Natural killer cell treated with Interleukin-12 subunit alpha and Interleukin-12 subunit beta and Interleukin-15 and Interleukin-18, amount 100 ng/mL, for 72 hours (primary cell): Measurements from ENCODE around the gene PDGFD. TPM values are rescaled to one million over a fixed set of nuclear protein-coding genes. Genes with fewer than 3 reads are reported as not detected.
A peak's percentile ranks its signal among the peaks of the same experiment; 100 is the strongest.

Experiments
- ATAC-seq, 2 donors: fragments of 150-1000 bp; cut with Tn5 transposase in 1 of 2; sonication (Bioruptor Pico), chemical (Tn5 transposase) in 1 of 2; 2 replicates each; pipeline ENCODE4 v1.10.0; 2021
- DNase-seq: peaks from one replicate; pipeline ENCODE4 v3.0.0; 2022; ENCODE audit warnings: low spot score
- H3K27ac Mint-ChIP-seq, 2 donors: 1 replicate in 1 of 2; 2 replicates in 1 of 2; pipeline ENCODE4 v1.8.0; 2022; ENCODE audit warnings: mixed read lengths in 2 of 2, mild to moderate bottlenecking in 1 of 2, moderate library complexity in 1 of 2
- H3K27me3 Mint-ChIP-seq, 2 donors: 1 replicate in 1 of 2; 2 replicates in 1 of 2; pipeline ENCODE4 v1.8.0; 2022; ENCODE audit warnings: mixed read lengths in 2 of 2
- H3K36me3 Mint-ChIP-seq: one replicate; pipeline ENCODE4 v1.8.0; 2022; ENCODE audit warnings: mixed read lengths
- H3K4me1 Mint-ChIP-seq, 2 donors: 1 replicate in 1 of 2; 2 replicates in 1 of 2; pipeline ENCODE4 v1.8.0; 2022; ENCODE audit warnings: low read depth in 2 of 2, mixed read lengths in 2 of 2, mild to moderate bottlenecking in 1 of 2
- H3K4me3 Mint-ChIP-seq: one replicate; pipeline ENCODE4 v1.8.0; 2022; ENCODE audit warnings: mixed read lengths
- H3K9me3 Mint-ChIP-seq: 2 replicates; pipeline ENCODE4 v1.8.0; 2022; ENCODE audit warnings: mixed read lengths
- total RNA-seq, 2 donors: library from RNA; stranded (reverse); gene quantifications; one replicate each; pipeline ENCODE4 v1.2.3, GENCODE V29; 2022

PDGFD gene
- total RNA-seq, 2 donors from 2014 or later = 1.7 to 4.5 TPM

DNA sequence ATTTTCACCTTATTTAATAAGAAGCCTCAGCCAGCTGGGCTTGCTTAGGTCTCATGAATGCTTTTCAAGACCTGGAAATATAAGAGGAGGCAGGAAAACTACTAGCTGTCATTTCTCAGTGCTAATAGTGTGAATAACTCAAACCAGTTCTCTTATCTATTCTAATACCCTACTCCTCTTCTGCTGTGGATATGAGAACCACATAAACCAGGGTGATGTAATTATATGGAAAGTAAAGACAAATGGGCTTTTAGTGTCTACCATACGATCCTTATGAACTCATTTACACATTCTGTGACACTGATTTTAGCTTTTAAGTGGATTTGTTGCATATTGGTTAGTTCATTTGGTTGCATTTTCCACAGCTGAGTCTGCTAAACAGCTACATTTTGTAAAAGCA, 8.6 kb downstream of the PDGFD start:
- Mint-ChIP-seq H3K4me3 (no peak overlapping the region), H3K27ac (peak overlapping the region in 1 of 2 donors; percentile 62), H3K4me1 (peaks cover 53 to 62% of the 10 kb centered on the region in 2 donors), H3K27me3 (no peaks in the 10 kb centered on the region), H3K36me3 (no peaks in the 10 kb centered on the region), H3K9me3 (no peaks in the 10 kb centered on the region)
- ATAC-seq (no peak), DNase-seq (no peak)

DNA sequence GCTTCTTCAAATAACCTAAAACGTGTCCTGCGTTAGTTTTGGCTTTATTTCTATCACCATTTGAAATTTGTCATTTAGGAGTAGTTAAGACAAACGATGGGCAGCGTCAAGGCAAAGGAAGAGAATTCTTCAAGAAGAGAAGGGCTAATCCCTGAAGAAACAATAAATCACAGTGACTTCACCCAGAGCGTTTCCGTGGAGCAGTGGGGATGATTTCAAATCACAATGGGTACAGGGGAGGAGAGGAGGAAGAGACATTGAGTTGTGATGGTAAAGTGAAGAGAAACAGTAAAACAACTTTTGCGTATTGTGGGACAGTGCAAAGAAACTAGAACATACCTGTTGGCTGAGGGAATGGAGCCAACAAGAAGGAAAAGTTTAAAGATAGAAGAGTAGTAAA, 9.7 kb downstream of the PDGFD start:
- H3K4me3 Mint-ChIP-seq = no peak overlapping the region
- peaks cover 47 to 54% of the 10 kb centered on the region in 2 donors for H3K4me1 Mint-ChIP-seq
- no peaks in the 10 kb centered on the region for H3K36me3 Mint-ChIP-seq
- H3K27ac Mint-ChIP-seq = peak overlapping the region in 1 of 2 donors; percentile 83
- DNase-seq (no peak), ATAC-seq (no peak)
- H3K9me3 Mint-ChIP-seq = no peaks in the 10 kb centered on the region
- no peaks in the 10 kb centered on the region for H3K27me3 Mint-ChIP-seq

DNA sequence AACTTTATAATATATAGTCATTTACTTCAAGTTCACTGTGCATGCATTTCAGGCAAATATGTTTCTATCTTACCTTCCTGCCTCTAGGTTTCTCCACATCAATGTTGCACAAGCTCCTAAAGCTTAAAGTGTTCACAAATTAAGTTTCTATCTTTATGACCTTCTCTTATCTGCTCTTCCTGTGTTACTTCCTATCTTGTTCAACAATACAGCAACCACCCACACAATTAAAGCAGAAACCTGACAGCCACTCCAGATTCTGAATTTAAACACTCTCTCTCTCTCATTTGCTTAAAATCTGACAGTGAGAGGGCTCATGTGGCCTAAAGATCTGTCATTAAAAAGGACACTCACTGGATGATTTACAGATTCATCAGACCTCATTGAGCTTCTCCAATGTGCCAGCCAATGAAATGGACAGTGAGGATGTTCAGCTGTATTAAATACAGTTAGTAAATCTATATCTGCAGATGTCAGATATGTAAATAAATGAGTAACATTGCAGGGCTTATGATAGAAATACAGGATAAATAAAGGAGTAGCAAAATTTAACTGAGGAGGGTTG, 10.9 kb downstream of the PDGFD start:
- Mint-ChIP-seq H3K9me3 (no peaks in the 10 kb centered on the region), H3K36me3 (no peaks in the 10 kb centered on the region), H3K4me3 (peak overlapping the region; percentile 67), H3K27me3 (no peaks in the 10 kb centered on the region), H3K27ac (peak overlapping the region; percentile 52 to 83), H3K4me1 (peaks cover 44 to 49% of the 10 kb centered on the region in 2 donors)
- peak; percentile 75 to 87 for ATAC-seq
- no peak for DNase-seq

DNA sequence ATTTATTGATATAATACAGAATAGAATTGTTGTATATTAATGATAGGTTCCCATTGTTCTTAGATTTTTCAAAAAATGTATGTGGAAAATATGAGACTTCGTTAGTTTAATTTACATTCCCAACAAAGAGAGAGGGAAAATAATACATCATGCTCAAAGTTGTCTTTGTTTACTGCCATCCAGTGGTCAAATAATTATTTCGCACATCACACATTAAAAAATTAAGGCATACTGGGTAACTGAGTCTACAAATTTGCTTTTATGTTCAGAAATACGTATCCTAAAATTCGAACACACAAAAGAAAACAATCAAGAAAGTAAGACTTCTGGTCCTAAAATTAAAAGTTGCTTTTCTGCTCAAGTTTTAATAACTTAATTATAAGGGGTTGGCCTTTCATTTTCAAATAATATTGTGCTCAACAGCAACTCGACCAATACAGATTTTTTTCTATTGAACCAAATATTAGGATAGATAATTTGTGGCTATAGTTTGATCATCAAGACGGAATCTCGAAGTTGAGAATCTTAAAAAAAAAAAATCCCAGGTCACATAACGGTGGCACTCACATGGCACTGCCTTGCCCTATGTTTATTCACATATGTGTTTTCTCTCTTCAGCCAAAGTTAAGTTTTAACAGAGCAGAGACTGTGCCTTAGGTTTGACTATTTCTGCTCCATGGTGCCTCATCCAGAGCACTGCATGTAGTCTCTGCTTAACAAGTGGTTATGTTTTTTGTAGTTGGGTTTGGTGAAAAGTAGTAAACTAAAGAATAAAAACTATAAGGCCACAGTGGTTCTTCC, 12.3 kb downstream of the PDGFD start:
- H3K36me3 Mint-ChIP-seq = no peaks in the 10 kb centered on the region
- H3K4me3 Mint-ChIP-seq = no peak overlapping the region
- H3K27ac Mint-ChIP-seq = peak overlapping the region in 1 of 2 donors; percentile 83
- ATAC-seq = no peak
- no peaks in the 10 kb centered on the region for H3K27me3 Mint-ChIP-seq
- H3K9me3 Mint-ChIP-seq = no peaks in the 10 kb centered on the region
- DNase-seq = no peak
- peaks cover 39 to 44% of the 10 kb centered on the region in 2 donors for H3K4me1 Mint-ChIP-seq

DNA sequence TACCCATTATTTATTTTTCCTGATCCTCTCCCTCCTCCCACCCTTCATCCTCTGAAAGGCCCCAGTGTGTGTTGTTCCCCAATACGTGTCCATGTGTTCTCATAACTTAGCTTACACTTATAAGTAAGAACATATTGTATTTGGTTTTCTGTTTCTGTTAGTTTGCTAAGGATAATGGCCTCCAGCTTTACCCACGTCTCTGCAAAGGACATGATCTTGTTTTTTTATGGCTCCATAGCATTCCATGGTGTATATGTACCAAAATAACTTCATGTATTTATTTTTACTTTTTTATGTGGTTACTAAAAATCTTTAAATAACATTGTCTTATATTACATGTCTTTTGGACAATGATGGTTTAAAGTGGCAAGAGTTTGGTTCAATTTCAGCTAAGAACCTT, 15.2 kb downstream of the PDGFD start:
- no peak overlapping the region for H3K27ac Mint-ChIP-seq
- no peak for DNase-seq

DNA sequence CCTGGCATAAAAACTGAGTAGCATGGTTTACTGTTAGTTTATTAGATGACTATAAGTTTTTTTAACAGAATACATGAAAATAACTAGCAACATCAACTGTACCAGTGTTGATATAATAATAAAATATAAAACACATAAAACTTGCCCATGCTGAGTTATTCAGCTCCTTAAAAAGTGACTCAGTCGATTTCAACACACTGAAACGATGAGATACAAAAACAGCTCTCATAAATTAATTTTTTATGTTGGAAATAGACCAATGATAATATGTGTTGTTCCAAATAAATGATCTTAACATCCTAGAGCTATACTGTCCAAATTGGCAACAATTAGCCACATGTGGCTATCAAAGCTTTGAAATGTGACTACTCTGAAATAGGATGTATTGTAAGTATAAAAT, 15.9 kb downstream of the PDGFD start:
- Mint-ChIP-seq H3K9me3 (no peaks in the 10 kb centered on the region), H3K4me3 (no peak overlapping the region), H3K27ac (no peak overlapping the region), H3K4me1 (peaks cover 16 to 24% of the 10 kb centered on the region in 2 donors), H3K36me3 (no peaks in the 10 kb centered on the region), H3K27me3 (no peaks in the 10 kb centered on the region)
- DNase-seq (no peak), ATAC-seq (no peak)

More for the DNA sequence above, 15.2 kb downstream of the PDGFD start:
- ATAC-seq = no peak
- H3K9me3 Mint-ChIP-seq = no peaks in the 10 kb centered on the region
- no peak overlapping the region for H3K4me3 Mint-ChIP-seq
- H3K36me3 Mint-ChIP-seq = no peaks in the 10 kb centered on the region
- H3K4me1 Mint-ChIP-seq = peaks cover 22 to 30% of the 10 kb centered on the region in 2 donors
- no peaks in the 10 kb centered on the region for H3K27me3 Mint-ChIP-seq

DNA sequence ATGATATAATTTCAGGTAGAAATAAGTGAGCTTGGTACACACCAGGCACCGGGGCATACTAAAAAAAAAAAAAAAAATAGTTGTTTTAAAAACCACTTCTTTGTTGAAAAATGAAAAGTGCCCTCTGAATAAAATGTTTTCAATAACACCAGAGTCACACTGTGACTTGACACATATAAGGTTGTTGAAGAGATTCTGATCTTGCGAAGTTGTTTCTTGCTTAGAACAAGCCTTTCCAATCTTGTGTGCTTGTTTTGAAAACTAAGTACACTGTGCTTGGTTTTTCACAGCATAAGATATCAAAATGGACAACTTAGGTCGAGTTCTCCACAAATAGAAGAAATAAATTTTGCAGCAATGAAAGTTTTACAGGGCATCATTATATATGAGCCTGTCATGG, 17.0 kb downstream of the PDGFD start:
- Mint-ChIP-seq H3K27ac (peak overlapping the region in 1 of 2 donors; percentile 68), H3K4me1 (peaks cover 6 to 18% of the 10 kb centered on the region in 2 donors), H3K9me3 (no peaks in the 10 kb centered on the region), H3K27me3 (no peaks in the 10 kb centered on the region), H3K4me3 (no peak overlapping the region), H3K36me3 (no peaks in the 10 kb centered on the region)
- ATAC-seq (no peak), DNase-seq (no peak)

DNA sequence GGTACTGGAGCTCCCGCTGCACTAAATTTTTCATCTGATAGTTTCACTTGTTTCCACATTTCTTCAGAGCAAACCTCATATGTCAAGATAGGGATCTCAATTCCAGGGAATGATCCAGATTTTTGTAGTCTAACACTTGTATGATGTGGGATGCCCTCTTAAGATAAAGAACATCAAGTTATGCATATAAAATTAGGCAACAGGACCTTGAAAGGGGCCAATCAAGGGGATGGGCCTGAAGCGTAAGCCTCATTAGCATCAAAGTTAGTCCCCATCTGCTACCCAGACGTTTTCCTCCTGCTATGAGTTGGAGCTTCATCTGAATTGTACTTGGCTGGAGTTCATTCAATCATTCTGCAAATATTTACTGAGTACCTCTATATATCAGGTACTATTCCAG, 17.5 kb downstream of the PDGFD start:
- ATAC-seq (no peak), DNase-seq (no peak)
- H3K27me3 Mint-ChIP-seq = no peaks in the 10 kb centered on the region
- H3K36me3 Mint-ChIP-seq = no peaks in the 10 kb centered on the region
- H3K9me3 Mint-ChIP-seq = no peaks in the 10 kb centered on the region
- H3K4me1 Mint-ChIP-seq = peaks cover 6 to 16% of the 10 kb centered on the region in 2 donors
- no peak overlapping the region for H3K4me3 Mint-ChIP-seq
- peak overlapping the region in 1 of 2 donors; percentile 68 for H3K27ac Mint-ChIP-seq

DNA sequence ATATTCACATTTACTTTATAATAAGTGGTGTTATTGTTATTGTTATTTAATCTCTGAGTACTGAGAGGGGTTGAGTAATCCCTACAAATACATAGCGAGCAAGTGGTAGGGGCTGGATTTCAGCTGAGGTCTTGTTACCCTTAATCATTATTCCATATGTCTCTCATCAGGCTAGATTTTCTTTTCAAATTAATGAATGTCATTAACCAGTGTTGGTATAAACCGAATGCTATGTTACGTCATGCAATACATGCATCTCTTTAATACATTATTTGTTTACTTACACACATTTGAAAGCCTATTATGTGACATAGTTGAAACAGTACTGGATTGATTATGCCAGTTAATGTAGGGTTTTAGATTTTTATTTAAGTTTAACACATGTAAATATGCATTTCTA, 18.9 kb downstream of the PDGFD start:
- Mint-ChIP-seq H3K27me3 (no peaks in the 10 kb centered on the region), H3K4me3 (no peak overlapping the region), H3K36me3 (no peaks in the 10 kb centered on the region), H3K4me1 (peaks cover 7 to 21% of the 10 kb centered on the region in 2 donors), H3K27ac (no peak overlapping the region), H3K9me3 (no peaks in the 10 kb centered on the region)
- DNase-seq (no peak), ATAC-seq (no peak)

DNA sequence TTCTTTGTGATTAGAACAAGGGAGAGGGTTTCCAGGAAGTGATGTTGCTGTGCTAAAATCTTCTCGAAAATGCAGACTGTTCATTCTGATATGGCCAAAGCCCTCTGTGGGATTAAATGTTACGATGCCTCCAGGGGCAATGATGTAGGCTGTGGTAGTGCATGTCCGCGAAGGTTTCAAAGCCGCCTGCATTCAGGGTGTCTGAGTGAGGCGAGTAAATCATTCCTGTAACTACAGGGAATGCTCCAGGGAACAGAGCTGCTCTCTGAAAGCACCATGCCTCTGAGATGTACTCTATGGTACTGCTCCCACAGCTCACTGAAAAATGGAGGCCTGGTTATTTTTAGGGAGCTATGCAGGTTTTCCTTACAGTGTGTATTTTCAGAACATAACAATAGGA, 21.2 kb downstream of the PDGFD start:
- ATAC-seq = no peak
- DNase-seq = no peak
- no peak overlapping the region for H3K27ac Mint-ChIP-seq
- peaks cover 7 to 25% of the 10 kb centered on the region in 2 donors for H3K4me1 Mint-ChIP-seq
- no peaks in the 10 kb centered on the region for H3K9me3 Mint-ChIP-seq
- H3K27me3 Mint-ChIP-seq = no peaks in the 10 kb centered on the region
- no peak overlapping the region for H3K4me3 Mint-ChIP-seq
- H3K36me3 Mint-ChIP-seq = no peaks in the 10 kb centered on the region

DNA sequence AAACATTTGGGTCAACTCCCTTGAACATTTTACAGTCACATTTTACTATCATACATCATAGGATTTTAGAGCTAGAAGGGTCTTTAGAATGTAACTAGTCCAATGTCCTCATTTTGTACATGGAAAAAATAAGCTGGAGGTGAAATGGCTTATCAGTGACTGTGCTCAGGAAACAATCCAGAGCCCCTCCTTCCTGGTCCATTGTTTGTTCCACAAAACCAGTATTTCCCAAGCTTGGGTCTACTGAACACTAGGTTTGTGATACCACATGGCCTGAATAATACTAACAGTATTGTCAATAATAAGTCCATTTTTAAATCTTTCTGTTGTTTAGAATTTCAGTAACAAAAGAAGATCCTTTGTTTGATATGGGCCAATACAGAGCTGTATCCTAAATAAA, 27.1 kb downstream of the PDGFD start:
- Mint-ChIP-seq H3K27me3 (no peaks in the 10 kb centered on the region), H3K4me1 (peaks cover 16 to 30% of the 10 kb centered on the region in 2 donors), H3K9me3 (no peaks in the 10 kb centered on the region), H3K36me3 (no peaks in the 10 kb centered on the region), H3K27ac (no peak overlapping the region), H3K4me3 (no peak overlapping the region)
- ATAC-seq = no peak
- no peak for DNase-seq

DNA sequence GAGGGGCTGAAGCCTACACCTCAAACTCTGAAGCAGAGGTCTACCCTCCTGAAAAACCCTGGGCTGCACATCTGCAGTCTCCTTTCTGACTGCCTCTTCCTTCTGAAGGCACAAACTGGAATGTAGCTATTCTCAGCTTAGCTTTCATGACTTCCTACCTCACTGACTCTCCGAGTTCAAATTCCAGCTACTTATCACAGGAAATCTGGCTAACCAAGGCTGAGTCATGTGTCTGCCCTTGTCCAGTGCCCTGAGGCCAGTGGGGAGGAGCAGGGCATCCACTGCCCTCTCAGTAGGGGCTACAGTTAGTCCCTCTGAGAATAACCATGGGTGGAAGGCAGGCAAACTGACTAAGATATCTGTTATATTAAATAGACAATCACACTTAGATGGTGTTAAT, 29.2 kb downstream of the PDGFD start:
- no peak overlapping the region for H3K4me3 Mint-ChIP-seq

DNA sequence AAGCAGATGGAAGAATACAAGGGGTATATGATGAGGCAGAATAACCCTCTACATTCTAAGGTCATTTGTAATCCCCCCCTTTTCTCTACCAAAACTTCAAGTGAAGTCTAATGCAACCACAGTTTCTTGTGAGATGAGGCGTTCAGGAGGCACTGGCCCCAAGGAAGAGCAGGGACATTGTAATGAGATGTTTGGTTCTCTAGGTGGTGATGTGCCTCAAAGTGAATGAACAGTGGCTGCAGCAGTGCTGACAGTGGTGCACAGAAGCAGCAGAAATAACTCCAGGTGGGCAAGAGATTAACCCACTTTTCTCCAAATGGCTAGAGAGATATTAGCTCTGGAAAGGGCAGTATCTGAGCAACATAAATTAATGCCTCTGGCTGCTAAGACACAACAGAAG, 33.8 kb downstream of the PDGFD start:
- ATAC-seq (peak in 1 of 2 donors; percentile 54), DNase-seq (no peak)
- Mint-ChIP-seq H3K27ac (no peak overlapping the region), H3K9me3 (no peaks in the 10 kb centered on the region), H3K4me1 (peaks cover 30 to 38% of the 10 kb centered on the region in 2 donors), H3K27me3 (no peaks in the 10 kb centered on the region), H3K4me3 (no peak overlapping the region), H3K36me3 (no peaks in the 10 kb centered on the region)

More for the DNA sequence above, 29.2 kb downstream of the PDGFD start:
- Mint-ChIP-seq H3K4me1 (peaks cover 13 to 25% of the 10 kb centered on the region in 2 donors), H3K36me3 (no peaks in the 10 kb centered on the region), H3K27me3 (no peaks in the 10 kb centered on the region), H3K9me3 (no peaks in the 10 kb centered on the region), H3K27ac (peak overlapping the region in 1 of 2 donors; percentile 1)
- ATAC-seq (peak in 1 of 2 donors; percentile 55), DNase-seq (no peak)

DNA sequence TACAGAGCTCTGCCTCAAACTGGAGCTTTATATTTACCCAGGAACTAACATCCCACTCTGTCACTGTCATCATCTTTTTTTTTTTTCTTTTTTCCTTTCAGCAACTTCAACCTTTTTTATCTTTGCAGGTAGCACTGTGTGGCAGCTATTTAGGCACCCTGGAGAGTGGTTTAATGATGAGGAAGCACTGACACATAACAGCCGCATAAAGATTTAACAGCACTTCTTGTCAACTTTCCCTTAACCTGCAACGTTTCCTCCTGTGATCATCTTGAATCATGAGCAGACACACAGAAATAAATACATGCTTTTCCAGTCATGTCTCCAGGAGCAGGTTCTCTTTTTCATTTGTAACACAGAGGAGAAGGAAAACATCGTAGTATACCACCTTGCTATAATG, 34.8 kb downstream of the PDGFD start:
- no peak overlapping the region for H3K27ac Mint-ChIP-seq
- H3K36me3 Mint-ChIP-seq = no peaks in the 10 kb centered on the region
- peaks cover 28 to 30% of the 10 kb centered on the region in 2 donors for H3K4me1 Mint-ChIP-seq
- DNase-seq (no peak), ATAC-seq (no peak)
- no peaks in the 10 kb centered on the region for H3K9me3 Mint-ChIP-seq
- no peaks in the 10 kb centered on the region for H3K27me3 Mint-ChIP-seq
- no peak overlapping the region for H3K4me3 Mint-ChIP-seq
